Lower leg skin (tissue), 3 donors: Measurements from ENCODE around the gene GOLGA6C.

Experiments used
- CTCF ChIP-seq, 3 donors: fragments of 450-650 bp; IDR thresholded peaks; one replicate each; pipeline ENCODE4 v1.5.1; 2016; ENCODE audit warnings: antibody characterized with exemption in 3 of 3, mild to moderate bottlenecking in 3 of 3, moderate library complexity in 2 of 3
- POLR2A ChIP-seq, 2 donors: fragments of 450-650 bp; IDR thresholded peaks; one replicate each; pipeline ENCODE4 v1.6.1; 2016 to 2017; ENCODE audit warnings: antibody characterized with exemption in 2 of 2, mild to moderate bottlenecking in 1 of 2, moderate library complexity in 1 of 2

- TF ChIP-seq CTCF (IDR thresholded peaks at IDR 0.05): no peak
- TF ChIP-seq POLR2A (IDR thresholded peaks at IDR 0.05): no peak
These were observed 23.8 kb upstream of the GOLGA6C start for GRCh38 chr15:75234191-75234810.
